Epidermal melanocyte (primary cell): Measurements from ENCODE around the gene TPMT.
"Not testable (repeated sequence)": the region's sequence is repeated elsewhere in the genome, so short reads cannot be mapped to it uniquely, and the experiment has no call there.

ENCODE experiments used
- DNase-seq: peaks from one replicate; pipeline ENCODE4 v3.0.0; 2011; ENCODE audit warnings: low spot score; ENCODE audit not compliant: insufficient read length

The TPMT gene

DNA sequence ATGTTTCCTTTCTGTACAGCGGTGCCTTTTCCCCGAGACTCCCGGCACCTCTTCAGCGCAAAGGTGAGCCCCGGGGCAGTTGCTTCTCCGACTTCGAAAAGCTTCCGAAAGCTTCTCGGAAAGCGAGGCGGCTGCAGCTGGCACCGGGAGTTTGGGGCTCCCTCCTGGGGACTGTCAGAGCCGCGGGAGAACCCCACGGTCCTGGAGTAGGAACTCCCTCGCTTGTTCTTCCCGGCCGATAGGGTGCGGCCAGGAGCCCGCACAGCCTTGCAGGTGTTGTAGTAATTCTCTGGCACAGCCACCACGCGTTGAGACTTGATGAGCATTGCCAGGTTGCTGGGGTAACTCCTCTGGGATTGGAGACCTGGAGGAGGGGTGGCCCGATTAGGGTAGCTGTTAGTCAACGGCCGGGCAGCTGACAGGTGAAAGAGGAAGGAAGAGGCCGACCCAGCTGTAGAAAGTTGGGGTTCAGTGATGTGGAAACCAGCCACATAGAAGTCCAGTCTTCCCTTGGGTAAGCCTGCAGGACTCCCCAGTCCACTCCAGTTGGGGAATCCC is 1.1 kb upstream of the TPMT start:
- no peak for DNase-seq

DNA sequence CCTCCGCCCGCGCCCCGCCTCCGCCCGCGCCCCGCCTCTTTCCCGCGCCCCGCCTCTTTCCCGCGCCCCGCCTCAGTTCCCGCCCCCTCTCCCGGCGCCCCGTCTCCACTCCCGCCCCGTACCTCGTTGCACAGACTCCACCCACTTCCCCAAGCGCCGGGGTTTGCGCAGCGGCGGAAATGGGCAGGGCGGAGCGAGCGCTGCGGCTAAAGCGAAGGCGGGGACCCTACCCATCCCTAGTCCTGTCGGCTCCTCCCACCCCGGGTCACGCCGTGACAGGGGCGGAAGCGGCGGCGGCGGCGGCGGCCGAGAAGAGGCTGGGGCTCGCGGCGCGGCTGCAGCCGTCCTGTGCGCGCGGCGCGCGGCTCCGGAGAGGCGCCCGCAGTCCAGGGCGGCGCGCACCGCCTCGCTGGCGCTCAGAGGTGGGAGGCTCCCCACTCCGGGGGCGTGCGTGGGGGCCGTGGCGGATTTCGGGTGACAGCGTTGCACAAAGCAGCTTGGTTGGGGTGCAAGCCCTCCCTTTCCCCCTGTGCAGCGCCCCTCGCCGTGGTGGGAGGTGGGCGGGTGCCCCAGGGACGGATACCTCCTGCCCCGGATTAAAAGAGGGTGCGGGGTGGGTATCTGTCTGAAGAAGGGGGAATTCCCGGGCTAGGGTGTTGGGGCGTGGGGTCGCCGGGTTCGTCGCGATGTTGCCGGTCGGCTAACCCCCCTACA is 430 bp upstream of the TPMT start, which contains the start of gene KDM1B:
TSS of gene KDM1B (plus strand) at position 273 of the 714 bp plus-strand sequence. CDS start 4,474 bp downstream, outside the sequence.
- DNase-seq: peak; percentile 98

DNA sequence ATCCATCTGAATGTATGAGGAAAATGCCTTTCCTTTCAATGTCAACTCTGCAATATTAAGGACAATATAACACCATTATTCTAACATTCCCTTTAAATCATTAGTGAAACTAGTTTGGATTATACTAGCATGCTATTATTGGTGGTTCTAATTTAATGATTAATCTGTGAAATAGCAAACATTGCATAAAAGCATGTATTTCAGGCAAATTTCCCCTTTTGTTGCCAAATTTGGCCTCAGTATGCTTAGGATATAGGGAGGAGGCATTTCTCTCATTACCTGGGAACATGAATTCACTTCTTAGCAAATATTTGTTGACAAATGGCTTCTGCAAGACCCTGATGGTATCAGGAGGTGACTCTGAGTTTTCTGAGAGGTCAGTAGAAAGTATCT is 1.6 kb downstream of the TPMT start:
- DNase-seq: no peak

DNA sequence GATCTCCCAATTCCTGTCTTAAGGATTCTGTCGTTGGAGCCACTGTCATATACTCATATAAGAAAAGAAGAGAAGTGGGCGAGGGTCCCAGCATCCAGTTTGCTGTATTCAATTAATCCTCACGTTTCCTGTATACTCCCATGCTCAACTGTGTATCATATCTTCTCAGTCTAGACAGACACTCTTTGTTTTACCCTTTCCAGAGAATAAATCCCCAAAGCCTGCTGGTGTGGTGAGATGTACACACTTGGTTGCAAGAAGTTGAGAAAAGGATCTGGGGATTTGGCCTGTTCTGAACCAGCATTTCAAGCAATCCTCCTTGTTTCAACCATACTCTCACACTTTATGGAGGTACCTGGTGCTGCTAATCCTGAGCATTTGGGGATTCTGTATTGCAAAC is 3.1 kb downstream of the TPMT start:
- no peak for DNase-seq

DNA sequence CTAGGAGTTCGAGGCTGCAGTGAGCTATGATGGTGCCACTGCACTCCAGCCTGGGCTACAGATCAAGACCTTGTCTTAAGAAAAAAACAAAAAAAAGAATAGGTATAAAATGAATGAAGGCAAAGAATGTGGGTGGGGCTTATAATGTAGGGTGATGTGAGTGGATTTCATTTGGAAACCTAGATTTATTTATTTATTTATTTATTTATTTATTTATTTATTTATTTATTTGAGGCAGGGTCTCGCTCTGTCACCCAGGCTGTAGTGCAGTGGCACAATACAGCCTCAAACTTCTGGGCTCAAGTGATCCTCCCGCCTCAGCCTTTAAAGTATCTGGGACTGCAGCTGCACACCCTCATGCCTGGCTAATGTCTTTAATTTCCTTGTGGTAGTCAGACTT is 3.5 kb downstream of the TPMT start:
- not testable (repeated sequence) for DNase-seq

DNA sequence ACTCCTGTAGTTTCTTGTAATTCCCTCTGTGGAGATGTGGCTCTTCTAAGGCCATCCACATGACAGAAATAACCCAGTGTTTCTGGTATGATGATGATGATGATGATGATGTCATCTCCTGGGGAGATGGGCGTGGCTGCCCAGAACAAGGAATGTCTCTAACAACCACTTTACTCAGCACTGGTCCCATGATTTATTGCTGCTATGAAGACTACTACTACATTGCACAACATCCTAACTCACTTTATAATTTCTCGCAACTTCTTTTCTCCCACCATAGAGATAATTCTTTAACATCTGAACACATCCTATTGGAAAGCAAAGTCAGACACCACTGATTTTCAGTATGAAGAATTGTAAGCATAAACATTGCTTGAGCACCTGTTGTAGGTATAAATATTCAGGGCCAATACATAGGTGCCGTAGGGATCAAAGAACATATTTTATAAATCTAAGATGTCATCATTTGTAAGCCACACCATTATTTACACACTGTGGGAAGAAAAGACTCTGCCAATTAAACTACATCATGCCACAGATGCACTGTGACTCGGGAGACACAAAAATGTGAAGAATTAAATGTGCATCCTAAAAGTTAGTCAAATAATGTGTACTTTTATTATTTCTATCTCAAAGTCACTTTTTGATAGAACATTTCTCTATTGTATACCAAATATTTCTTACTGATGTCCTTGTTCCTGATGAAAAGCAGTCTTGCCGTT is 6.4 kb downstream of the TPMT start:
- no peak for DNase-seq

DNA sequence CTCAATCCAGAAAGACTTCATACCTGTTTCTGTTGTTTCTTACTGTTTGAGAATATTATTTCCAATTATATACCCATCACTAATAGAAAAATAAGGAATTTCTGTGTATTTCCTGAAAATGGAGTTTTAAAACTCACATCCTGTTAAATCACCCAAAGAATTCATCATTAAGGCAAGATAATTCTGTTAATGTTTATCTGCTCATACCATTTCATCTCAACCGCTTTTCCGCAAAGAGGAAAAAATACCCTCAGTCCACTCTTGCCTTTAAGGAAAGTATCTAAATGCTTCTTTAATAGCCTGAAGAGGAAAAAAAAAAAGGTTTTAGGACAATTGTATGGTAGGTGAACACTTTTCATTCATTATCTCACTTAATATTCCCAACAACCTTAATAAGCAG is 7.3 kb downstream of the TPMT start:
- DNase-seq: no peak

DNA sequence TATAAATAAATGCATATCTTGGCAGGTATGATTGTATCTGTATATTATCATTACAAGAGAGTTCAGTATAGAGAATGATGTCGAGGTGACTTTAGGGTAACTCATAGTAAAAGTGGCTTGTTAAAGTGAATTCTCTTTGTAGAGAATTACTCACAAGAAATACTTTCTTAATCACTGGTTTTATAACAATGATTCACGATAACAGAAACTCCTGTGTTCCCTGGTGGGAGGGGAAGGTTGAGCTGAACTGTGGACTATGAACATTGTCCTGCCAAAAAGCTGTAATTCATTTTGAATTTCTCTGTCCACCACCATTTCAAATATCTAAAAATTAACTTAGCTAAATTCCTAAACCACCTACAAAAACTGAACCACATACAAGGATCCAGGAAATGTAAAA is 7.7 kb downstream of the TPMT start:
- no peak for DNase-seq

DNA sequence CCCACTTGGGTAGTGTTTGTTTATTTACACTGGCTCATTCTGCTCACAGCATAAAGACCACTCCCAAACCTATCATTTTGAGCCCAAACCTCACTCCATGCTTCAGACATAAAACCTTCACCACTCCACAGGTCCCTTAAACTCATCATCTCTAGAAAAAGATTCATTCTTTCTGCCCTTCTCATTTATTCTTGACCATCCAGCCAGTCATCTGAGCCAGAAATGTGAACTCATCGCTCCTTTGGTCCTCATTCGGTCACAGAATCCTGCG is 12.4 kb downstream of the TPMT start:
- no peak for DNase-seq

DNA sequence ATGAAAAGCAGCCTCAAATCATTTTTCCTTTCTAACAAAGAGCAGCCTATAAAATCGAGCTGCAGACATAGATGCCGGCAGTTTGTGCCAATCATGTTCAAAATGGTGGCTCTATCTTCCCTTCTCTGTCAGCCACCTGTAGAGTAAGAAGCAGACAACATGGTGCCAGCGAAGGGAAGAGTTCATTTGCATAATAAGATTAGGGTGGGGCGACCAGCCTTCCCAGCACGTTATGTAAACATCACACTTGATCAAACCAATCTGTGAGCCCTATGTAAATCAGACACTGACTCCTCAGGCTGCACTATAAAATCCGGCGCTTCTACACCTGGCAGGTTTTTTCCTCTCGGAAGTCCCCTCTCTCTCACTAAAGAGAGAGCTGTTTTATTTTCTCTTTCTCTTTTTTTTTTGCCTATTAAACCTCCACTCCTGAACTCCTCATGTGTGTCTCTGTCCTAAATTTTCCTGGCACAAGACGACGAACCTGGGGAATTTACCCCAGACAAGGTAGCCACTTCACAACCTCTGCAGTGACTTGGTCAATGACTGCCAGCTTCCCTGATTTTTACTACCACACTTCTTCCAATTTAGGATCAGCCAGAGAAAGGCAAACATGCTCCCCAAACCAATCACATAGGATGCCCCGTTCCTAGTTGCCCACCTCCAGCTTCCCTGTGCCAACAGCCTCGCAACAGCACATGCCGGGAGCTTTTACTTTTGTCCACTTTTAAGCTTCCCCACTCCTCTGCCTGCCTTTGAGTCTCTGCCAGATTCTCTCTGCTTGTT is 12.9 kb downstream of the TPMT start:
- DNase-seq: no peak

DNA sequence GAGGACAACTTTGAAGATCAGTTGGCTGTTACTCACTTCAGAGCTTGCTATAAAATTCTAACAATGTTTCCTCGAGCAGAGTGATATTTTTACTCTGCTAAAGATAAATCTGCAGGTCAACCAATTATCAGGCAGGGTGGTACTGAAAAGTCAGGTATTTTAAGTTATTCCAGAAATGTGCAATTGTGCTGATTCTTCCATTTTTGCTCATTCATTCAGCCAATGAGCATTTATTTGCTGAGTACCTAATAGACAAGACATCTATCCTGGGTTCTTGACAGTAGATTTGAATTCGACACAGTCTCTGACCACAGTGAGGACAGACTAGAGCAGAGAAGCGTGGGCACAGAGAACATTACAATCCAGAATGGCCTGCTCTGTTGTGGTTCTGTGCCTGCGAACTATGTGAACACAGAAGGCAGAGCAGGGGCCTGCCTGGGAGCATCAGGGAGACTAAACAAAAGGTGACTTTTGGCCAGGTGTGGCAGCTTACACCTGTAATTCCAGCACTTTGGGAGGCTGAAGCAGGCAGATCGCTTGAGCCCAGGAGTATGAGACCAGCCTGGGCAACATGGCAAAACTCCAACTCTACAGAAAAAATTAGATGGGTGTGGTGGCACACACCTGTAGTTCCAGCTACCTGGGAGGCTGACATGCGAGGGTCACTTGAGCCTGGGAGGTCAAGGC is 14.8 kb downstream of the TPMT start:
- DNase-seq: no peak

DNA sequence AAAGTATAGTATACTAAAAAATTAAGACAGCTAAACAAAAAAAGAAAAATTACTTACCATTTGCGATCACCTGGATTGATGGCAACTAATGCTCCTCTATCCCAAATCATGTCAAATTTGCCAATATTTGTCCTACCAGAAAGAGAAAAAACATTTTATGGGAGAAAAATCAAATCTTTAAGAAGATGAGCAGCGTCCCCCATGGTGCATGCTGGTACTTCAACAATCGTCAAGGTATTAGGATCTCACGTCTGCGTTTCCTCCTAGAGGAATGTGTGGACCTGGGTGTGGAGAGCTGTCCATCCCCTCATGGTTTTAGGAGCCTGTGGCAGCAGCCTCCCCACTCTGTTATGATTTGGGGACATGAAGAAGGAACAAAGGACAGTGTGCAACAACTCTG is 16.0 kb downstream of the TPMT start:
- DNase-seq: no peak

DNA sequence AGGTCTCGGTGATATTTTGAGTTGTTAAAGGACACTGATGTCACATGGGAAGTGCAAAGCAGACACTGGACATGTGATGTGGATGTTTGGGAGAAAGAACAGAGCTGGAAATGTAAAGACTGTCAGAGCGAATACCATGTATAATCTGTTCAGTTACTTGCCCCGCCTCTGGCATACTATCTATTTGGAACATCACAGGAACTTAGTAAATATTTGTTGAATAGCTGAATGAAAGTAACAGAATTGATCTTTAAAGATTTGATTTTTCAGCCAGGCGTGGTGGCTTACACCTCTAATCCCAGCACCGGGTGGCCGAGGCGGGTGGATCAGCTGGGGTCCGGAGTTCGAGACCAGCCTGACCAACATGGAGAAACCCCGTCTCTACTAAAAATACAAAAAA is 18.6 kb downstream of the TPMT start:
- DNase-seq: no peak

DNA sequence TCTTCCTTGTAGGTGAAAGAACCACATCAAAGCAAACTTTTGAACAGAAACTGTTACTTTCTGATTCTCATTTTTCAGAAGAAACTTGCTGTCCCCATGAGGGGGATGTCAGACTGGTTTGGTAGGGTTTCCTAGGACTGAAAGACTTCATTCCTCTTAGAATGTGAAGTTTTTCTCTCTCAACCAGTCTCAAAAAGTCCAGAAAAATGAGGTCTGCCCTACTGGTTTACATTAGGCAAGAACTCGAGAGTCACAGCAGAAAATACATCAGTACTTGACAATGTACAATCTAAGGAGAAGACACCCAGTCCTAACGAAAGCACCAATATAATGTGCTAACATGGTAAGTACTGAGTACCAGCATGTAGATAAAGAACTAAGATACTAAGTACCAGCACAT is 19.7 kb downstream of the TPMT start:
- no peak for DNase-seq

DNA sequence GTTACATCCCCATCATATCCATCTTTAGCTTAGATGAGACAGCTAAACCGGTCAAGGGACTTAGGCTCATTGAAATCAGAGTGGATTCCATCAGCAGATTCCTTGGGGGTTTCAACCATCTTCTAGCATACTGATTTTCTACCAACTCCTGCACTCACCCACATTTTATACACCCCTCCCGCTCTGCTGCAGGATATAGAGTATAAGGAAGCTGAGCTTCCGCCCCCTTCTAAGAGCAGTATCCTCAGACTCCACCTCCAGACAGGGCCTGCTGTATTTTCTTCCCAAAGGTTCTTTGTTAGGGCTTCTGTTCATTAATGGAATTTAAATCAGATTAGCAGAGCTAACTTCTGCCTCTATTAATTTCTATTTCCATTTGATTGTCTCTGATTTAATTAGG is 22.5 kb downstream of the TPMT start:
- DNase-seq: no peak

DNA sequence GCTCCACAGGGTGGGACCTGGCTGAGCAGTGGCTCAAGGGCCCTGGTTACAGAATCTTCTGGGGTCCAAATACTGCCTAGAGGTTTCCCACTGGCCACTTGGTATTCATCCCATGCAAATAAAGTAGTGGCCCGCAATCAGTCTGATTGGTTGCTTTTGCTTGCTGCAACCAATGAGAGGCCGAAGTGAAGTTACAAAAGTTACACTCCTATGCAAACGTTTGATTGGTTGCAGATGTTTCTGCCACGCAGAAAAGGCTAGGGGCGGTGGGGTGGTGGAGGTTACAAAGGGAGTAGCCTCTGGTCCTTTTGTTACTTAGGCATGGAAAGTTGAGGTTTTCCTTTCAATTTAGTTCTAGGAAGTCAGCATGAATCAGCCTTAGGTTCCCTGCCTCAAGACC is 28.8 kb downstream of the TPMT start:
- no peak for DNase-seq

DNA sequence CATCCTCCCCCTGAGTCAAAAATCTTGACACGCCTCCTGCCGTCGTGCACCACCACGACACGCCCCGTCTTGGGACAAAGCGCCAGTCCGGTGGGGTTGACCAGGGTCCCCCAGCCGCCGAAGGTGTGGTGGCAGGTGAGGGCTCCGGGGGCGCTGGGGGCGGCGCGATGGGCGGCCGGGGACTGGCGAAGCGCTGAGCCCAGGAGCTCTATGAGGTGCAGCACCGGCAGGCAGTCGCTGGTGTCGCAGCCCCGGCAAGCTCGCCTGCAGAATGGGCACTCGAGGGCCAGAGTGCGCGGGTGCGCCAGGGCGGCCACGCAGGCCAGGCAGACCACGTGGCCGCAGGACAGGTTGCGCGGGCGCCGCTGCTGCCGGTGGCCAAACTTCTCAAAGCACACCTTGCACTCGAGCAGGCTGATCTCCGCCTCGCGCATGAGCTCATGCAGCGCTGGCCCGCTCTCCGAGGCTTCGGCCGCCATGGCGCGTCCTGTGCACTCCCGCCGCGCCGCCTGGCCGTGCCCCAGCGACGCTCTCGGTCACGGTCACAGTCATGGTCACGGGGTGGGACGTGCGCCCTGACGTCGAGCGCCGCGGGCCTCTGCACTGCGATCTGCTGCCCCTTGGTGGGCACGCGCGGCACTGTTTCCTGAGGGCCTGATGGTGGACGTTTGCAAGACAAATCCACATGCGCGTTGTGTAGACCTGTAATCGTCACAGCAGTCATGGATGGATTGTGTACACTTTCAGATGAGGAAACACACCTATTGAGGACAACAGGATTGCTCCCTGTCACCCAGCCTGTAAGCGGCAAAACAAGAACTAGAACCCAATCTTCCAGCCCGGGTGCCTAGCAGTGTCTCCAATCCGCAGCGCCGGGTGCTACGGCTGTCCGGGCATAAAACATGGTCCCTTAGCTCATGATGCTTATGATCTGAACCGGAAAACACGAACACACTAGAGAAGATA is 32.5 kb downstream of the TPMT start, which contains the start of gene NHLRC1:
TSS of gene NHLRC1 (minus strand) at position 550 of the 966 bp plus-strand sequence. CDS start at position 479, 71 bp downstream.
- peak; percentile 51 for DNase-seq

DNA sequence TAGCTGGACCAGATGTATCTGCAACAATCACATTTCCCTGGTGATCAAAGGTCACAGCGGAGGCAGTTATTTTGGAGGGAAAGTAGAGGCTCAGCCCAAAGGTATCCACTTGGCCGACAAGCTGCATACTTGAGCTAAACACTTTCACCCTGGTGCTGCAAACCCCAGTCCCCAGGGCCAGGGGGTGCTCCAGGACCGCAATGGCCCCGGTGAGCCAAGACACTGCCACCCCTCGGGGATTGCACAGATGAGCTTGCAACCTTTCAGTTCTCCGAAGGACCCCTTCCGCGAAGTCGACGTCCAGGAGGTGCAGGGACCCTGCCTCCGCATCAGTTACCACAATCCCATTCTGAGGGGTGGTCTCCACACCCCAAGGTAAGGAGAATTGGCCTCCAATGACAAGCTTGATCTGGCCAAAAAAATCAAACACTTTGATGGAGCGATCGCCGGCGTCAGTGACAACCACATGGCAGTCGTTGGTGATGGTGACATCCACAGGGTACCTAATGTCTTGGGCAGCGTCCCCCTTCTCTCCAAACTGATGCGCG is 33.2 kb downstream of the TPMT start:
- DNase-seq: no peak

DNA sequence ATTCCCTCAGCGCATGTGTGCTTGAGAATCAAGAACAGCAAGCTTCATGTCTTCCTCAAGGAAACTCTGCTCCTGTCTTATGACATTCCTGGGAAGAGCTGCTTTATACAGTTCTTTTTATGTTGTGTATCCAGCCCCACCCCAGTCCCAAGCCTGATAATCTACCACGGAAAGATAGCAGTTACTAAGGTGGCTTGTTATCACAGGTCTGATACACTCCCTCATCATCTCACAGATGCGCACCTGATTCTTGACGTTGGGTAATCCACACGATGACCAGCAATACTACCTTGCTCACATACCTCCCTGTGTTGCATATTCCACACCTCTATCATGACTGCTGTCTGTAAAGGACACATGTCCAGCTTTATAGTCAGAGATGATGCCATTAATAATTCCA is 35.6 kb downstream of the TPMT start:
- DNase-seq: no peak

DNA sequence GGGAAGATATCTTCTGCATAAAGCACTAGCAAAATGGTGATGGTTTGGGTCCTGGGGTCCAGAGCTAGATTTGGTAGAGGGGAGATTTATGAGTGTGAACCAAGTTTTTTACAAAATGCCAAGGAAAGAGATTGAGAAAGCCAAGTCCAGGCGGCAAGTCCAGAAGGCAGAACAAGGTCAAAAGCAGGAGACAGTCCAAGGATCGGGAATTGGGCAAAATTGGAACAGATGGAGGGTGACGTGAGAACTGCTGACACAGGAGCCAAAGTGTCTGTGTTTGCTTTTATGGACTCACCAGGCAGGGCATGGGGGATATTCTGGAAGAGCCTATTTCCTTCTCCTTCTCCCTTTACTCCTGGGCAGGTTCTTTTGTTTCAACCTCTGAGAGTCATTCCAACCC is 36.5 kb downstream of the TPMT start:
- DNase-seq: no peak
